ENCODE results near the gene SWT1.
"Not testable (repeated sequence)": the region's sequence is repeated elsewhere in the genome, so short reads cannot be mapped to it uniquely, and the experiment has no call there.

The SWT1 gene

GRCh38 chr1:185319139-185319475, 162.1 kb downstream of the SWT1 start:
- DNase-seq (ENCODE audit: low read depth in 2 of 2): no peak

DNA sequence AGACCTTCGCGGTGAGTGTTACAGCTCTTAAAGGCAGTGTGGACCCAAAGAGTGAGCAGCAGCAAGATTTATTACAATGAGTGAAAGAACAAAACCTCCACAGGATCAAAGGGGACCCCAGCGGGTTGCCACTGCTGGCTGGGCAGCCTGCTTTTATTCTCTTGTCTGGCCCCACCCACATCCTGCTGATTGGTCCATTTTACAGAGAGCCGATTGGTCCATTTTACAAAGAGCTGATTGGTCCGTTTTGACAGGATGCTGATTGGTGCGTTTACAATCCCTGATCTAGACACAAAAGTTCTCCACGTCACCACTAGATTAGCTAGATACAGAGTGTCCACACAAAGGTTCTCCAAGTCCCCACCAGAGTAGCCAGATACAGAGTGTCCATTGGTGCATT, 164.1 kb downstream of the SWT1 start:
- not testable (repeated sequence) for DNase-seq (ENCODE audit: low read depth in 2 of 2)

DNA sequence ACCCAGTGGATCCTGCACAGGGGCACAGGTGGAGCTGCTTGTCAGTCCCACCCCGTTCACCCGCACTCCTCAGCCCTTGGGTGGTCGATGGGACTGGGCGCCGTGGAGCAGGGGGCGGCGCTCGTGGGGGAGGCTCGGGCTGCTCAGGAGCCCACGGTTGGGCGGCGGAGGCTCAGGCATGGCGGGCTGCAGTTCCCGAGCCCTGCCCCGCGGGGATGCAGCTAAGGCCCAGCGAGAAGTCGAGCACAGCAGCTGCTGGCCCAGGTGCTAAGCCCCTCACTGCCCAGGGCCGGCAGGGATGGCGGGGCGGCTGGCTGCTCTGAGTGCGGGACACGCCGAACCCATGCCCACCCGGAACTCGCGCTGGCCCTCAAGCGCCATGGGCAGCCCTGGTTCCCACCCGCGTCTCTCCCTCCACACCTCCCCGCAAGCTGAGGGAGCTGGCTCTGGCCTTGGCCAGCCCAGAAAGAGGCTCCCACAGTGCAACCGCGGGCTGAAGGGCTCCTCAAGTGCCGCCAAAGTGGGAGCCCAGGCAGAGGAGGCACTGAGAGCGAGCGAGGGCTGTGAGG, 164.8 kb downstream of the SWT1 start:
- DNase-seq (ENCODE audit: low read depth in 2 of 2): not testable (repeated sequence)

GRCh38 chr1:185322636-185323035, 165.7 kb downstream of the SWT1 start:
- DNase-seq (ENCODE audit: low read depth in 2 of 2): no peak

GRCh38 chr1:185324118-185324517, 167.2 kb downstream of the SWT1 start:
- no peak for DNase-seq (ENCODE audit: low read depth in 2 of 2)

GRCh38 chr1:185325413-185325812, 168.4 kb downstream of the SWT1 start:
- no peak for DNase-seq (ENCODE audit: low read depth in 2 of 2)

GRCh38 chr1:185328255-185328654, 171.3 kb downstream of the SWT1 start:
- no peak for DNase-seq (ENCODE audit: low read depth in 2 of 2)

DNA sequence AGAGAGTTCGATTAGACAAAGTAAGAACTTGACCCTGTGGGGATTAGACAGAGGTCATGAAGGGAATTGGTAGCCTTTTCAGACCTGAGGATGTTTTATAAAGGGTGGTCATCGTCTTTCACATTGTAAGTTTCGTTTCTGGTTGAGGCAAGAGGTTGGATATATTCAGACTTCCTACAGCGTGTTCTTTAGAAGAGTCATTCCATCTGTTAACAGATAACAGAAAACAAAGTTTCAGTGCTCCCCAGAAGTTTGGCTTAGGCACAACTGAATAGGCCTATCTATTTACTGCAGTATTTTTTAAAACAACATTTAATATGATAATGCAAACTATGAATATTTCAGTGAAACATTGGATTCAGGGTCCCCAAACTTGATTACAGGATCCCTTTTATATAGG, 177.2 kb downstream of the SWT1 start:
- no peak for DNase-seq (ENCODE audit: low read depth in 2 of 2)

GRCh38 chr1:185337246-185337645, 180.3 kb downstream of the SWT1 start:
- no peak for DNase-seq (ENCODE audit: low read depth in 2 of 2)

GRCh38 chr1:185338719-185339622, 182.0 kb downstream of the SWT1 start:
- DNase-seq (ENCODE audit: low read depth in 2 of 2): no peak

DNA sequence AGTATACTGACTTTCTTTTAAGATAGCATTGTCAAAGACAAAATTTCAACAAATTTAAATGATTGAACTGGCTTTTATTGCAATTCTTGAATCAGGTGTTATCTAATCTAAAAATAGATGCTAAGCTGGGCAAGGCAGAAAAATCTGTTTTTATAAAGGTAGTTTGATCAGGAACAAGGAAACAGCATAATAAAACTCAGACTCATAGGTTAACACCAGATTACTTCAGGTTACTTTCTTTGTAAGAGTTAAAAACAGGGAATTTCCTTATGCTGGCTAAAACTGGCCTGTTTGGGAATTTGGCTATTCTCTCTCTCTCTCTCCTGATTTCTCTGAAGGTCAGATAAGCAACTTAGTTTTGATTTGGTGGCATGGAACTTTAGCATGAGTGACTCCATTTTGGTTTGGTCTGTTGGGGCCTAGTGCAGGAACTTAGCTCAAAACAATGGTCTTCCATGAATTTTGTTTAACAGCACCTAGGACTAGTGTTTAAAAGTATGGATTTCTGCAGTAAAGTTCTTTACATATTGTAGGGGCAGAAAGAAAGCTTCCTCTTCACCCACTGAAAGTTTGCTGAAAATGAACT, 184.3 kb downstream of the SWT1 start:
- no peak for DNase-seq (ENCODE audit: low read depth in 2 of 2)
